Heart right ventricle (tissue), 16 donors: ENCODE measurements around the gene MAPKAP1. TPM values are rescaled to one million over a fixed set of nuclear protein-coding genes. Genes with fewer than 3 reads are reported as not detected.
A peak's percentile ranks its signal among the peaks of the same experiment; 100 is the strongest.

Experiments used
- ATAC-seq, 8 donors: fragments of 200-7000 bp; cut with Tn5 transposase; one replicate each; pipeline ENCODE4 v1.9.1; 2020; ENCODE audit warnings: mild to moderate bottlenecking in 8 of 8, moderate library complexity in 8 of 8, moderate number of reproducible peaks in 1 of 8
- DNase-seq, 2 donors: peaks; one replicate each; pipeline ENCODE4 v3.0.0-alpha.2; 2020
- H3K27ac ChIP-seq, 10 donors: fragments of 200-600 bp; sonication (generic) in 2 of 10; one replicate each; pipeline versions ENCODE4 v1.5.0 to v1.8.0; 2020 to 2022; ENCODE audit warnings: mild to moderate bottlenecking in 3 of 10
- H3K27me3 ChIP-seq, 7 donors: fragments of 200-600 bp; one replicate each; pipeline ENCODE4 v1.8.0; 2021 to 2022; ENCODE audit warnings: mild to moderate bottlenecking in 2 of 7
- H3K36me3 ChIP-seq, 9 donors: fragments of 200-600 bp; sonication (generic) in 1 of 9; one replicate each; pipeline versions ENCODE4 v1.5.0 to v1.8.0; 2020 to 2022; ENCODE audit warnings: mild to moderate bottlenecking in 2 of 9
- H3K4me1 ChIP-seq, 9 donors: fragments of 200-600 bp; sonication (generic) in 1 of 9; one replicate each; pipeline versions ENCODE4 v1.5.0 to v1.8.0; 2020 to 2022; ENCODE audit warnings: mild to moderate bottlenecking in 4 of 9
- H3K4me3 ChIP-seq, 10 donors: fragments of 200-600 bp; sonication (generic) in 2 of 10; one replicate each; pipeline versions ENCODE4 v1.5.0 to v1.8.0; 2020 to 2022; ENCODE audit warnings: mild to moderate bottlenecking in 7 of 10, moderate library complexity in 2 of 10
- H3K9me3 ChIP-seq, 11 donors: fragments of 200-600 bp in 10 of 11; sonication (generic) in 2 of 11; one replicate each; pipeline versions ENCODE4 v1.5.0 to v1.8.0; 2013 to 2022; ENCODE audit warnings: mild to moderate bottlenecking in 2 of 11, control low read depth in 1 of 11, moderate library complexity in 1 of 11
- CTCF ChIP-seq, 9 donors: fragments of 200-600 bp; sonication (generic) in 2 of 9; IDR thresholded peaks; one replicate each; pipeline versions ENCODE4 v1.5.0 to v1.8.0; 2021 to 2022; ENCODE audit warnings: antibody characterized with exemption in 9 of 9, mild to moderate bottlenecking in 5 of 9, moderate library complexity in 1 of 9
- WGBS, 2 donors: extraction: QIAGEN DNeasy Blood & Tissue Kit; methylation state at CpG; one replicate each; pipeline ENCODE4 v1.1.7; 2013; ENCODE audit warnings: inconsistent platforms in 1 of 2; 5-methylcytosine and 5-hydroxymethylcytosine counted together
- intact Hi-C, 10 donors: fragments of 100-400 bp; cut with DNase I; formaldehyde crosslinking; loops; one replicate each; pipeline versions ENCODE4 v1.11.1 to v1.14.2; 2022
- polyA plus RNA-seq, 2 donors: library from polyadenylated mRNA; stranded (reverse); fragments of 200-250 nt; gene quantifications; one replicate each; pipeline ENCODE4 v1.2.3, GENCODE V29; 2013
- total RNA-seq, 10 donors: library from RNA; stranded (reverse); fragmentation: NEBNext Ultra II Directional in 3 of 10; extraction: Animal tissue kit (Norgen Biotek cat#: 25700) in 3 of 10; gene quantifications; one replicate each; pipeline versions ENCODE4 v1.2.1 to v1.2.4, GENCODE V29; 2021 to 2023
- donor health status: Arrhythmogenic right ventricular cardiomyopathy.
- donor health status: ischemic (EF 13 %, LVEDD 7.1; RV severe dilation, severe dysfunction).
- donor health status: healthy with polysubstance abuse.
- donor health status: DM: no; HTN: yes; CAD: no.
- donor health status: DM: no; HTN: no; CAD: no.
- donor health status: ischemic (EF 25% LVEDD 6.9; RV normal size, moderate dysfunction).
- donor health status: ischemic (EF 25% LVEDD 5.7; RV mildly dilated, moderate dysfunction).
- donor health status: healthy.
- donor health status: DM: yes; HTN: yes; CAD: no.
- donor health status: Ischemic cardiomyopathy.
- donor health status: ischemic (EF 35%, LVEDD 5.7; RV mildly dilated, moderate dysfunction).
- donor health status: nonischemic (EF 11% LVEDD 7.7; RV severe dilation, severe dysfunction).
- donor health status: DM: yes; HTN: yes; CAD: no.
- donor health status: PGD.
- donor health status: ischemic (EF 29% LVEDD 5.4; RV normal size, mild dysfunction).
- donor health status: nonischemic (EF 23%, LVEDD 6.1; RV moderate dilation, normal function).

Gene MAPKAP1
- total and polyA plus RNA-seq, 12 donors = 102 to 143 (median 116) TPM

- TF ChIP-seq CTCF (IDR thresholded peaks at IDR 0.05) = no peak
- Histone ChIP-seq H3K27ac (peak overlapping the region; percentile 65 to 94 (median 85)), H3K27me3 (no peaks in the 10 kb centered on the region), H3K4me1 (peaks cover 0 to 36% (median 27%) of the 10 kb centered on the region in 9 donors), H3K9me3 (no peaks in the 10 kb centered on the region), H3K36me3 (no peaks in the 10 kb centered on the region), H3K4me3 (peak overlapping the region; percentile 54 to 90 (median 77))
- WGBS, 2 donors = 0 to 1% methylated on average over 66 to 78 of the region's 79 CpGs
- DNase-seq (peak; percentile 95 to 96), ATAC-seq (peak; percentile 94 to 98 (median 96))
- intact Hi-C loops = loop anchor here in 4 of 10 donors (5.0 to 10.0 kb wide), 5 partner anchors 39 to 191 kb away; partner anchors contain the start of gene MAPKAP1 (in 2 of the 4)
Measured at GRCh38 chr9:125746017-125746773, 39.2 kb upstream of the MAPKAP1 start.

DNA sequence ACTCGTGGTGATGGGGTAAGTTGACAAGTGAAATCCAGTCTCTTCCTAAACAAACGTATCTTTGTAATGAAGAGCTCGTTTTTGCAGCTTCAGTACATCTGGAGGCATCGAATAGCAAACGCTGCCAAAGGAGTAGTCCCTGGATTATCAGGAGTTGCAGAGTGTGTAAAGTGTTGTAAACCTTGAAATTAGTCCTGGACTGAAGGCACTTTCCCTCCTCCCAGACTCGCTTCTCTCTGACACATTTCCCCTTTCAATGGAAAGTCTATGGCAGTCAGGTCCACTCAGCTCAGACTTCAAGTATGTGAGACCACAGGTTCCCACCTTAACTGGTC is 38.6 kb upstream of the MAPKAP1 start:
- H3K27me3 ChIP-seq = no peaks in the 10 kb centered on the region
- TF ChIP-seq CTCF (IDR thresholded peaks at IDR 0.05) = no peak
- no peak for ATAC-seq
- WGBS, 2 donors = 27 to 31% methylated on average over 6 of the region's 6 CpGs
- H3K9me3 ChIP-seq = no peaks in the 10 kb centered on the region
- no peaks in the 10 kb centered on the region for H3K36me3 ChIP-seq
- peaks cover 0 to 31% (median 21%) of the 10 kb centered on the region in 9 donors for H3K4me1 ChIP-seq
- DNase-seq = no peak
- H3K27ac ChIP-seq = peak overlapping the region in 6 of 10 donors; percentile 80 to 94 (median 85)
- intact Hi-C loops = loop anchor here in 4 of 10 donors (5.0 to 10.0 kb wide), 5 partner anchors 38 to 191 kb away; partner anchors contain the start of gene MAPKAP1 (in 2 of the 4)
- peak overlapping the region in 9 of 10 donors; percentile 62 to 90 (median 80) for H3K4me3 ChIP-seq

- Histone ChIP-seq H3K36me3 (no peaks in the 10 kb centered on the region), H3K27me3 (no peaks in the 10 kb centered on the region), H3K4me3 (no peak overlapping the region), H3K9me3 (no peaks in the 10 kb centered on the region), H3K4me1 (peaks cover 0 to 26% (median 17%) of the 10 kb centered on the region in 9 donors), H3K27ac (no peak overlapping the region)
- ATAC-seq = no peak
- intact Hi-C loops = loop anchor here in 4 of 10 donors (5.0 to 10.0 kb wide), 5 partner anchors 38 to 190 kb away; partner anchors contain the start of gene MAPKAP1 (in 2 of the 4)
- WGBS, 2 donors = 51 to 54% methylated on average over 1 of the region's 1 CpG
- DNase-seq = no peak
- TF ChIP-seq CTCF (IDR thresholded peaks at IDR 0.05) = no peak
Measured at GRCh38 chr9:125745018-125745417, 38.0 kb upstream of the MAPKAP1 start.

DNA sequence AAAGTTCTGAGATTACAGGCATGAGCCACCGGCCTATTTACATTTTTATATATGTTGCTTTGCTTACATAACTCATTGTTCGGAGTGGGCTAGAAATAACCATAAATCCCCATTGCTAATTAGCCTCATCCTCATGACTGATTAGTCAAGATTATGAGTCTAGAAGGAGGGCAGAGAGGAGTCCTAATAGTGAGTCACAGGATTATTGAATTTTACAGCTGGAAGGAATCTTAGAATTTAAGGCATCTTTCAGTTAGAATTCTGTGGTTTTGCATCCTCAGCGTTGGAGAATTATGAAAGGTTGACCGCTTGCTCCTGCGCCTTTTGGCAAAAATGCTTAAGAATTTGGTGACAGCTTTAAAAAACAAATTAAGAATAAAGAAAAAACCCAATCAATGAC is 37.6 kb upstream of the MAPKAP1 start:
- Histone ChIP-seq H3K9me3 (no peaks in the 10 kb centered on the region), H3K4me3 (no peak overlapping the region), H3K27ac (no peak overlapping the region), H3K36me3 (no peaks in the 10 kb centered on the region), H3K27me3 (no peaks in the 10 kb centered on the region), H3K4me1 (peaks cover 0 to 23% (median 15%) of the 10 kb centered on the region in 9 donors)
- WGBS, 2 donors = 90 to 91% methylated on average over 5 of the region's 5 CpGs
- DNase-seq (no peak), ATAC-seq (no peak)
- intact Hi-C loops = loop anchor here in 4 of 10 donors (5.0 to 10.0 kb wide), 5 partner anchors 37 to 190 kb away; partner anchors contain the start of gene MAPKAP1 (in 2 of the 4)
- no peak for TF ChIP-seq CTCF (IDR thresholded peaks at IDR 0.05)
